NCI-H1930 (cell line): ENCODE results near the gene DCDC2.
"Not testable (repeated sequence)": the region's sequence is repeated elsewhere in the genome, so short reads cannot be mapped to it uniquely, and the experiment has no call there.

Experiments
- DNase-seq, 2 experiments: peaks; one replicate each; lab custom pipeline; 2025; lab: John Stamatoyannopoulos, UW

DCDC2 gene

DNA sequence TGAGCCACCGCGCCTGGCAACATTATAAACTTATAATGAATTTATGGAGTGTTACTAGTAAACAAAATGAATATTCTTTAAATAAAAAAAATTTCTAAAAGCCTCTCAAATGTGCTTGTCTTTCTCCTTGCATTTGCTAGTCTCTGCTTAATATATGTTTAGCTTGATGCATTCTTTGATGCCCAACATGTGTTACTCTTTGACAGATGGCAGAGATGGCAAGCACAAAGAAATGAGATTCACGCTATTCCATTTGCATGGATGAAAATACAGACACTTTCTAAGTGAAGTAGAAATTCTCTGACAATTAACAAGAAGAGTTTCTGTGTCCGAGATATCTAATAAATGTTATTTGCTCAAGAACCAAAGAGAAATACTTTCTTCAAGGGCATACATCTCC is 30.1 kb downstream of the DCDC2 start:
- DNase-seq, result no peak

DNA sequence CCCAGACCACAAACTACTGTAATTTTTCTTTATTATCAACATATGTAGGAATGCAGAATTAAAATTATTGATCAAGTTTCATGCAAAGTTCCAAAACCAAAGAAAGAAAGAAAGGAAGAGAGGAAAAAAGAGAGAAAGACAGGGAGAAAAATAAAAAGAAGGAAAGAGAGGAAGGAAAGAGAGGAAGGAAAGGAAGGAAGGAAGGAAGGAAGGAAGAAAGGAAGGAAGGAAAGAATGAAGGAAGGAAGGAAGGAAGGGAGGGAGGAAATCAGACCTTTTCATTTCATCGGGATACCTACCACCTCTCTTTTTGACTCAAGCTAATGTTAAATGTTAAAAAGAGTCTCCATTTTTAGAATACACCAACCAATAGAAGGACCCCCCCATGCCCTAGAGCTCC is 31.9 kb downstream of the DCDC2 start:
- DNase-seq, result no peak

DNA sequence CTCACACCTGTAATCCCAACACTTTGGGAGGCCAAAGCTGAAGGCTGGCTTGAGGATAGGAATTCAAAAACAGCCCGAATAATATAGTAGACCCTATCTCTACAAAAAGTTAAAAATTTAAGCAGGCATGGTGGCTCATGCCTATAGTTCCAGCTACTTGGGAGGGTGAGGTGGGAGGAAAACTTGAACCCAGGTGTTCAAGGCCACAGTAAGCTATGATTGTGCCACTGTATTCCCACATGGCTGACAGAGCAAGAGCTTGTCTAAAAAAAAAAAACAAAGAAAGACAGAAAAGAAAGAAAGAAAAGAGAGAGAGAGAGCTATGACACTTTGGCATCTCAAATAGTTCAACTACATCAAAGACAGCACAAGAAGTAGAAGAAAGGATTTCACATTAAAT is 33.2 kb downstream of the DCDC2 start:
- DNase-seq, result no peak

DNA sequence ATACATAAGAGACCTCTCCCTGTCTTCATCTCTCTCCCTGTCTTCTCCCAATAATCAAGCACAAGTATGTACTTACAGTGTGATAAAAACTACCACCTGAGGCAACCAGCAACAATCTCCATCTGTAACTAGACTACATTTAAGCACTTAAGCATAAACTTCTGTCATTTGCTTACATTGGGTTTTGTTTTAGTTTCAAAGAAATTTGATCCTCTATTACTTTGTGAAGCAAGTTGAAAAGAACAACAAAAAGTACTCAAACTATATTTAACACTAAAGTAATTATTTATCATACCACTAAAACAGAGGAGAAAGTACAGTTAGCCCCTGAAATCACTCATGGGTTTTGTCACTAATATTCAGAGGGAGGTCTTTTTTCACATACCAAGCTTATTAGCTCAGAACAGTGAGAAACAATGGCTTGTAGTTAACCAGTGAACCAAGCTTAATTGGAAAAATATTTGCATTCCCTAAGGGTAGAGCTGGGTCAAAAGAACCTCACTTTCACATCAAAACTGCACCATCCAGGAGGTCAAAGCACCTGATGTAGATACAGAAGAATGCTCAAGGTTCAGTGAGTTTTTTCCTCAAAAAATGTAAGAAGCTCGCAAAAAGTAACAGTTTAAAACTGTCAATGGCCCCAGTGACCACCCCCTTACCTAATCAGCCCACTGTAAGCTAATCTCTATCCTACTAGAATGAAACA is 34.1 kb downstream of the DCDC2 start:
- no peak for DNase-seq

DNA sequence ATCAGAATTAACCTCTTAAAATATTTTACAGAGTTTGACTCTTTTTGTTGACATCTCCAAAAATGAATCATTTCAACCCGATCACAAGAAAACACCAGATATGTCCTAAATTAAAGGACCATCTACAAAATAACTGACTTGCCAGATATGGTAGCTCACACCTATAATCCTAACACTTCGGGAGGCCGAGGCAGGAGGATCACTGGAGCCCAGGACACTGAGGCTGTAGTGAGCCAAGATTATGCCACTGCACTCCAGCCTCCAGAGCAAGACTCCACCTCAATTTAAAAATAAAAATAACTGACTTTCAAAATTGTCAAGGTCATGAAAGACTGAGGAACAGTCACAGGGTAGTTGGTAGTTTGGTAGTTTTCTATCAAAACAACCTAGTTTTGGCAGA is 34.9 kb downstream of the DCDC2 start:
- no peak for DNase-seq

DNA sequence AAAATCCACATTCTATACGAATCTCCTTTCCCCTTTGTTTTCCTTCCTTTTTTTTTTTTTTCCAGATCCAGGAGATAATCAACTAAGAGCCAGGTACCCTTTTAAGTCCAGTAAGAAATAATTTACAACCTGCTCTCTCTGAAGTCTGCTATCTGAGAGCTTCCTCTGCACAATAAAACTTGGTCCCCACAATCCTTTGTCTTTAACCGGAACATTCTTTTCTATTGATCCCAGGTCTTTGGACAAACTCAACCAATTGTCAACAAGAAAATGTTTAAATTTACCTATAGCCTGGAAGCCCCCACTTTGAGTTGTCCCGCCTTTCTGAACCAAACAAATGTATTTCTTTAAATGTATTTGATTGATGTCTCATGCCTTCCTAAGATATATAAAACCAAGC is 35.4 kb downstream of the DCDC2 start:
- not testable (repeated sequence) for DNase-seq

DNA sequence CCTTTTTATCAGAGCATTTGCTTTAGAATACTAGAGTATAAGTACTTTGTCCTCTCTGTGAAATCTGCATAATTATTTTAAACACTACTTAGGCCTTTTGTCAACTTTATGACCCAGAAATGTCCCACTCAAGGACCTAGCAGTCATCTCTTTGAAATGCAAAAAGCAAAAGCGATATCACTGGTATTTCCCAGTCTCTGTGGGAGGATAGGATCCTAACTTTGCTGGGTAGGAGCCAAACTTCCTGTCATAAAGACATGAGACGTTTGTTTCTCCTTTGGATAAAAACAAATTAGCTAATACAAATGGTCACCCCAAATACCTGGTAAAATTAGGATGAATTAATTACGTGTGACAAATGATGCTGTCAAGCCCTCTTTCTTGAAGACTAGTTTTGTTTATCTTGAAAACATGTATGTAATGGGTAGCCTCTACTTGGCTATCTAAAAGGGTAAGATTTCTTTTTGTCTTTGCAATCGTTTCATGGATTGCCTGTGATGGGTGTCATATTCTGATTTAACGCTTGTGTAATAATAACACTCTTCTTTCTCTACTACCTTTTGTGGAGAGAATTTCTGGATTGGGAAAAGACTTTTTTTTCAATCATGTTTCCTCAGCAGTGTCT is 36.2 kb downstream of the DCDC2 start:
- DNase-seq, result no peak

DNA sequence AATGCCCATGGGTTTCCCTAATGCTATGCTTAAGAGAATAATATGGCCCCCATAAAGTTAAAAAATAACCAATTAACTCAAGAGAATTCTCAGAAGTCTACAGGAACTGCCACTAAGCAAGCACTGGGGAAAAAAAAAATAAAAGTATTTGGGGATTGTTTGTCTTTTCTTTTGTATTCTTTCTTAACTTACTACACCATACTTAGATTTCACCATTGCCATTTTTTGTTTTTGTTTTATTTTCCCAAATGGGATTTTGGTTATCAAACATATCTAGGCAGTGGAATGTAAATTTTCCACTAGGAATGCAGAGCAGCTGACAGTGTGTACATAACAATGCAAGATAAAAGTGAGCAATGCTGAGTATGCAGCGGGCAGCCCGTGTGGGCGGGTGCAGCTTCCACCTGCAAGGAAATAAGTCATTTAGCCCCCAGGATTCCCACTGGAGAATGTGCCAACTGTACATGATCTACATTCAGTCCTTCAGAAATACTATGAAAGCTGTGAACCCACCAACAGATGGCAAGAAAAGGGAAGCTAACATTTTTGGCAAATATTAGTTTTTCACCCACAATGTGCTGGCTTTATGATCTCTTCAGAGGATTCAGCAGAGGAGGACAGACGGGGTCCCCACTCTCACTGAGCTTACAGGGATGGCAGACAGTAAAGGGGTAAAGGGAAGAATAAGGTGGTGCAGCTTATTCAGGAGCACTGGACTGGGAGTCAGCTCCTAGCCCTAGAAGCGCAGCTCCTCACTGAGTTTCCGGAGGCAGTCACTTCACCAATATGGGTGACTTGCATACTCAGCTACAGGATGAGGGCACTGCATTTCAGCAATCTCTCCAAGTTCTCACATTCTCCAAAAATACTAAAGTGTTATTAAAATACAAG is 44.4 kb downstream of the DCDC2 start:
- no peak for DNase-seq

DNA sequence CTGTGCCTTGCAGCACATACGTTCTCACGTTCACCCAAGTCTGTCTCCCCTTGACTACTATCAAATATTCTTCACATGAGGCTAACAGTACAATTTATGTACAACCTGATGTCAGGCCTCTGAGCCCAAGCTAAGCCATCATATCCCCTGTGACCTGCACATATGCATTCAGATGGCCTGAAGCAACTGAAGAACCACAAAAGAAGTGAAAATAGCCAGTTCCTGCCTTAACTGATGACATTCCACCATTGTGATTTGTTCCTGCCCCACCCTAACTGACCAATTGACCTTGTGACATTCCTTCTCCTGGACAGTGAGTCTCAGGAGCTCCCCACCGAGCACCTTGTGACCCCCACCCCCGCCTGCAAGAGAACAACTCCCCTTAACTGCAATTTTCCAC is 46.1 kb downstream of the DCDC2 start:
- not testable (repeated sequence) for DNase-seq

DNA sequence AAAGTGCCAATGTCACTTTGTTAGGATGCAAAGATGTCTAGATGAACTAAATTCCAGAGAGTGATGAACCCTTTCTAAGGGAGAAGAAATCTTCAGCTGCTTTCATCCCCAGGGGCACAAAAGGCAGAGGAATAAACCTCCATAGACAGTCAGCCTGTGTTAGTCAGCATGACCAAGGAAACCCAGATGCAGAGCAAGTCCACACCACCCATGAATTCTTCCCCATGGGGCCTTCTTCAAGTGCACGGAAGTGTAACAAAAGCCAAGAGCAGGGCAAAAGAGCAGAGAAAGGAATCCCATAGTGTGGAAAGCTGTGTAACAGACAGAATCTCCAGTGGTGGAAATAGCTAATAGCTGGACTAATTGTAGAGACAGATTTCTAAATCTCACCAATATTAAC is 50.0 kb downstream of the DCDC2 start:
- DNase-seq, result no peak

DNA sequence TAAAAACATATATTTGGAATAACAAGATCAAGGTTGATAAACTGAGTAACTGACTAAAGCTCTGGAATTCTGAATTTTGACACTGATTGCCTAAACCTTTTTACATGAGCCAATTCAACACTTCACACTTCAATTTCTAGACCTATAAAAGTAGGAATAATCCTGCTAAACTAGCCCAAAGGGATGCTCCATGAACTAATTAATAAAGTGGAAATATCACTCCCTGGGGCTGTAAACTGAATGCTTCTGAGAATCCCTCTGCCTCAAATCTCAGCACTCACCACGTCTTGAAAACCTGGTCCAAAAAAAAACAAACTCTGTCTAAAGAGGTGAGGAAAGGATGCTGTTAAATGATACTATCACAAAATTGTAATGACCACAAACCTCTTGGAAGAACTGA is 50.9 kb downstream of the DCDC2 start:
- no peak for DNase-seq

DNA sequence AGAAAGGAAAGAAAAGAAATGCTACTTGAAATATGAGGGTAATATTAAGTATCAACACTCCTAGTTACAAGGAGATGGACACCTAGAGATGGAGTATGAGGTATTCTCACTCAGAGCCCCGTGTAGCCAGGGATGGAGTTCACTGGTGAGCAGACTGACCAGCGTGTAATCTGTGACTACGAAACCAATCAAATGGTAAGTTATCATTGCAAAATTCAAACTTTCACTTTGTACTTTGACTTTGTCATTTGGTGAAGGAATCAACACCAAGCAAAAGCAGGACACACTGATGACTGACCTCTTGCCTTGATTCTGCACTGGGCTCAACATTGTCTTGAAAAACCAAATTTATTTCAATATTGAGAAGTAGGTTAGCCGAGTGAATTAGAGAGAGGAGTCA is 51.8 kb downstream of the DCDC2 start:
- DNase-seq, result no peak

DNA sequence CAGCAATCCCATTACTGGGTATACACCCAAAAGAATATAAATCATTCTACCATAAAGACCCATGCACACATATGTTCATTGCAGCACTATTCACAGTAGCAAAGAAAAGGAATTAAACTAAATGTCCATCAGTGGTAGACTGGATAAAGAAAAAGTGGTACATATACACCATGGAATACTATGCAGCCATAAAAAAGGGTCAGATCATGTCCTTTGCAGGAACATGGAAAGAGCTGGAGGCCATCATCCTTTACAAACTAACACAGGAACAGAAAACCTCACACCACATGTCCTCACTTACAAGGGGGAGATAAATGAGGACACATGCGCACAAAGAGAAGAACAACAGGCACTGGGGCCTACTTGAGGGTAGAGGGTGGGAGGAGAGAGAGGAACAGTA is 60.9 kb downstream of the DCDC2 start:
- DNase-seq, result no peak

DNA sequence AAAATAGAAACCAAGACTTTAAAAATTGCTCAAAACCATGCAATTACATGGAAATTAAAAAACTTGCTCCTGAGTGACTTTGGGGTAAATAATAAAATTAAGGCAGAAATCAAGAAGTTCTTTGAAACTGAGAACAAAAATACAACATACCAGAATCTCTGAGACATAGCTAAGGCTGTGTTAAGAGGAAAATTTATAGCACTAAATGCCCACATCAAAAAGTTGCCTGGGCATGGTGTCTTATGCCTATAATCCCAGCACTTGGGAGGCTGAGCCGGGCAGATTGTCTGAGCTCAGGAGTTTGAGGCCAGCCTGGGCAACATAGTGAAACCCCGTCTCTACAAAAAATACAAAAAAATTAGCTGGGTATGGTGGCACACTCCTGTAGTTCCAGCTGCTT is 64.0 kb downstream of the DCDC2 start:
- DNase-seq, result not testable (repeated sequence)

DNA sequence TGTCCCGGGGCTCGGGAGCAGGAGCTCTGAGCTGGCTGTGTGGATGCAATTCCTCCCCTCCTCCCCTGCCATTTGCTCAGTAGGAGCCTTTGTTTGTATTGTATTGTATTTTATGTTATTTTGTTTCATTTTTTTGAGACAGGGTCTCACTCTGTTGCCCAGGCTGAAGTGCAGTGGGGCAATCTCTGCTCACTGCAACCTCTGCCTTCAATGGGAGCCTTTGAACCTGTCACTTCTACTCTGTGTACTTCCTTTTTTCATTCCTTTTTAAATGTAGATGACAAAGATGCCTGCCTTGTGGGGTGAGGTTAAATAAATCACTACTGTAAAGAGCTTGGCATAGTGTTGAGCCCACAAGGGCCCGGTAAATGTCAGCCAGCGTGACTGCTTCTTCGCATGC is 70.6 kb downstream of the DCDC2 start:
- DNase-seq, result no peak

DNA sequence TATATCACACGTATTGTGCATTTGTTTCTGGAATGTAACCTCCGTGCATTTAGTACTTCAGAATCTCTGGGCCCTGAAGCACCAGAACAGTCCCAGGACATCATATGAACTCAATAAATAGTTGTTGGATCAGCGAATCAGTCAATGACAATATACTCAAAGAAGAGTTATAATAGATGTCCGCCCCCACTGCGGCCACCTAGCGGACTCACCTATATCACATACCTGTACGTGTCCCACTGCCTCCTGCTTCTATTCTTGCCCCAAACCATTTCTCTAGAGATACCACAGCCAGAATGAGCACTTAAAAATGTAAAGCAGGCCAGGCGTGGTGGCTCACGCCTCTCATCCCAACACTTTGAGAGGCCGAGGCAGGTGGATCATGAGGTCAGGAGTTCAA is 73.9 kb downstream of the DCDC2 start:
- DNase-seq, result no peak

DNA sequence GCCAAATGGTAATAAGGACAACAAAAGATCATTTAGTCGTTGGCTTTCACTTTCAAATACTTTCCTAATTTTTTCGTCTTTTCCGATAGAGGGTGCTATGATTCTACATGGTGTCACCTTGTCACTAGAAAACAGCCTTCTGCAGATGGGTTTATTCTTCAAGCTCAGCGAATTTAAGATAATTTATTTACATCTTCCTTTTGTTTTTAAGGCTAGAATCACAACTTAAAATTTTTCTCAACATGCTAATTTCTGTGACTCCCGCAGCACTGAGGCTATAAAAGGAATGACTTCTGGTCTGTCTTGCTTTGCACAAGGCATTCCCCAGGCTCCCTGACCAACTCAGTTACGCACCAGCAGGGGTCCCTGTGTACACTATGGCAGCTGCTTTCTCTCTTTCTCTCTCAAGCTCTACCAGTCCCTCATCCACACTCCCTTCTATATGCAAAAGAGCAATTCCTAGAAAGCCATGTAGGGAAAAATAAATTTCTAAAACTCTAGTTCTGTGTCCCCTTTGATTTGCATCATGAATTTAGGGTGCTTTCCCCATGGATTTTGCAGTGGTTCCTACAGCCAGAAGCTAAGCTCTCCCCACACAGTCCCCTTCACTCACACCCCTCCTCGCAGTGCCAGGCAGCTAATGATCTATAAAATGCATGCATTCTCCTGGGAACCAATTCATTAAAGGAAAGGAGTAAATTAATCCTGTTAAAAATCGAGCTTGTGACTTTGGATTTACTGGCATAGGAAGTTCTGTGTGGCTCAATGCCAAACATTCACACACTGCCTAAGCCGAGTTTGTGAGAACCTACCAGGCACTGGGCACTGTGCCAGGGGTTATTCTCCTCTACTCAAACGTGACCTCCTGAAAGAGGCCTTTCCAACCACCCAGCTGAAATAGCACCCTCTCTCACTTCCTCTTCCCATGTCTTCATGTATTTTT is 74.5 kb downstream of the DCDC2 start:
- DNase-seq, result peak; percentile 47 to 71

DNA sequence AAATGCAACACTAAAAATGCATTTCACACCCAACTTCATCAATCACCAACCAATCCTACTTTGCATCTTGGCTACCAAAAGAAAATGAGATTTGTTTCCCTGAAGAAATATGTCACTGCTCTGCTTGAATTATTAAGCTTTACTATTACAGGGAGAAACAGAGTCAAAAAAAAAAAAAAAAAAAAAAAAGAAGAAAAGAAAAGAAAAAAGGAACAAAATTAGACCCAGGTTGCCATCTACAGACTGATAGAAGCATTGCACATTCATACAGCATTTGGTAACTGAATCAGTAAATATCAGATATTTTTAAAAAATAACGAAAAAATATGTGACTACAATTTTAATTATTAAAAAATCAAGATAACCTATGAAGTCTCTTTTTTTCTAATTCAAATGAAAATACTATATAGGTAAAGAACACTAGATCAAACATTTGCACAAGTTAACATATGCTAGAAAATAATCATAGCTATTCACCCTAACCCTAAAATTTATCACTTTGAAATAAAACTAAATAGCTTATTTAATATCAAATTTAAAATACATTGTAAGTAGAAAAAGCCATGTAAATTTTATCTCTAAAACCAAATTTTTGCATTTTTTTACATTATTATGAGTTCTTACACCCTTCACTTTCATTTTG is 83.3 kb downstream of the DCDC2 start:
- no peak for DNase-seq

DNA sequence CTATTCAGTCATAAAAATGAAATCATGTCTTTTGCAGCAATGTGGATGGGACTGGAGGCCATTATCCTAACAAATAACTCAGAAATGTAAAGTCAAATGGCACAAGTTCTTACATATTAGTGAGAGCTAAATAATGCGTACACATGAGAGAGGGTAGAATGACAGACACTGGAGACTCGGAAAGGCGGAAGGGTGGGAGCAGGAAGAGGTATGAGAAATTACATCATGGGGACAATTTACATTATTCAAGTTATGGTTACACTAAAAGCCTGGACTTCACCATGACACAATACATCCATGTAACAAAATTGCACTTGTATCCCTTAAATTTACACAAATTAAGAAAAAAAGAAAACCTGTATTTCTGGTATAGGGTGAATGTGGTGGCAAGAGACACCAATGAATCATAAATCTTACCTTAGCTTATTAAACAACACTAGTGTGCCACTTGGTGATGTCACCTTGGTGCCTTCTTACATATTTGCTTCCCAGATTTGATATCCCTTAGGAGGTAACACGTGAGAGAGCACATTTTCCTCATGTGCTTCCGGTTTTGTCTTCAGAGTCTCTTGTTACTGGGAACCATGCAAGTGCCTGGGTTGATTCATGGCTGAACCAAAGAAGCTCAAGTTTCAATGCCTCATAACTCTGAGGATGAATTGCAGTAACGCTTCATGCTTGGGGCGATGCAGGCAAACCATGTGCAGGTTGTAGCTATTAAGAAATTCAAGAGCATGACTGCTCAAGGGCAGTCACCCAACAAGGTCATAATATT is 84.6 kb downstream of the DCDC2 start:
- no peak for DNase-seq

DNA sequence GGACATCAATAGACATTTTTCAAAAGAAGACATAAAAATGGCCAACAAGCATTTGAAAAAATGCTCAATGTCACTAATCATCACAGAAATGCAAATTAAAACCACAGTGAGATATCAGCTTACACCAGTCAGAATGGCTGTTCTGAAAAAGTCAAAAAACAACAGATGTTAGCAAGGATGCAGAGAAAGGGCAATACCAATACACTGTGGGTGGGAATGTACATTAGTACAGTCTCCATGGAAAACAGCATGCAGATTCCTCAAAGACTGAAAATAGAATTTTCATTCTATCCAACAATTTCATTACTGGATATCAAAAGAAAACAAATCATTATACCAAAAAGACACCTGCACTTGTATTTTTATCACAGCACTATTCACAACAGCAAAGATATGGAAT is 85.3 kb downstream of the DCDC2 start:
- no peak for DNase-seq

DNA sequence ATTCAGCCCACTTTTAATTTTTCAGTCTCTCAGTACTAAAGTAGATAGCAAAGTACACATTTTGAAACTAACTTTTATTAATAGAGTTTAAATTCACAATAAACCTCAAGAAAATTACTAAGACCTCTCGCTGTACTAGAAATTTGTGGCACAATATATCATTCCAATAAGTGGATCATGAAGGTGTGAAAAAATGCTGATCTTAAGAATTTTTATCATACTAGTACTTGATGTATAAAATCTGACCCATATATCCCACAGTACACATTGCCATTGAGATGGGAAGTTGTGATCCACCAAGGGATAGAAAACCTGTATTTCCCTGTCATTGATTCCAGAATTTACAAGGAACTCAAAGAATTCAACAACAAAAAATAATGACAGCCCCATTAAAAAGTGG is 85.7 kb downstream of the DCDC2 start:
- DNase-seq, result no peak
